GM18858 (cell line): ENCODE results near the gene PARD6G.

ENCODE experiments used
- ATAC-seq: cut with Tn5 transposase; IDR thresholded peaks from one replicate; pipeline ENCODE4 v1.9.1; 2021; ENCODE audit not compliant: unreplicated experiment

The PARD6G gene

GRCh38 chr18:80191907-80192652 lies 55.2 kb downstream of the PARD6G start:
- ATAC-seq = no peak

GRCh38 chr18:80191264-80191663 lies 56.0 kb downstream of the PARD6G start:
- no peak for ATAC-seq

GRCh38 chr18:80190311-80190710 lies 57.0 kb downstream of the PARD6G start:
- no peak for ATAC-seq

GRCh38 chr18:80189531-80189865 lies 57.8 kb downstream of the PARD6G start:
- no peak for ATAC-seq

- ATAC-seq = no peak
Observed at GRCh38 chr18:80188643-80189530, 58.4 kb downstream of the PARD6G start.

- ATAC-seq = no peak
Observed at GRCh38 chr18:80187956-80188642, 59.2 kb downstream of the PARD6G start.

- ATAC-seq = no peak
Observed at GRCh38 chr18:80185545-80185944, 61.8 kb downstream of the PARD6G start.

- ATAC-seq = no peak
Observed at GRCh38 chr18:80184243-80184772, 63.0 kb downstream of the PARD6G start.

- ATAC-seq = no peak
Observed at GRCh38 chr18:80183273-80184050, 63.9 kb downstream of the PARD6G start.

- ATAC-seq = no peak
Observed at GRCh38 chr18:80182855-80183254, 64.5 kb downstream of the PARD6G start.

- no peak for ATAC-seq
Observed at GRCh38 chr18:80181642-80182461, 65.5 kb downstream of the PARD6G start.

GRCh38 chr18:80180778-80181564 lies 66.3 kb downstream of the PARD6G start:
- no peak for ATAC-seq

GRCh38 chr18:80179857-80180558 lies 67.3 kb downstream of the PARD6G start:
- no peak for ATAC-seq

GRCh38 chr18:80178935-80179818 lies 68.1 kb downstream of the PARD6G start:
- no peak for ATAC-seq

GRCh38 chr18:80177128-80177527 lies 70.2 kb downstream of the PARD6G start:
- ATAC-seq = no peak

GRCh38 chr18:80176334-80177073 lies 70.8 kb downstream of the PARD6G start:
- ATAC-seq = no peak
